Effector memory CD8-positive, alpha-beta T cell (primary cell): ENCODE measurements around the gene ZNF624.
A peak's percentile ranks its signal among the peaks of the same experiment; 100 is the strongest.

Experiments
- ATAC-seq: fragments of 150-1000 bp; cut with Tn5 transposase; replicated peaks from 2 replicates; pipeline ENCODE4 v1.10.0; 2021; ENCODE audit warnings: mild to moderate bottlenecking, moderate library complexity
- DNase-seq, 3 experiments: peaks; one replicate each; pipeline ENCODE4 v3.0.0; 2021
- H3K27ac Mint-ChIP-seq, 2 donors: one replicate each; pipeline ENCODE4 v1.8.0; 2022; ENCODE audit warnings: mild to moderate bottlenecking in 2 of 2, mixed read lengths in 2 of 2, moderate library complexity in 2 of 2
- H3K27me3 Mint-ChIP-seq, 2 donors: one replicate each; pipeline ENCODE4 v1.8.0; 2022; ENCODE audit warnings: mixed read lengths in 2 of 2
- H3K36me3 Mint-ChIP-seq: one replicate; pipeline ENCODE4 v1.8.0; 2022; ENCODE audit warnings: mild to moderate bottlenecking, moderate library complexity, mixed read lengths; ENCODE audit not compliant: insufficient read depth
- H3K4me1 Mint-ChIP-seq, 2 donors: one replicate each; pipeline ENCODE4 v1.8.0; 2022; ENCODE audit warnings: low read depth in 2 of 2, mixed read lengths in 2 of 2
- H3K4me3 Mint-ChIP-seq, 2 donors: one replicate each; pipeline ENCODE4 v1.8.0; 2022; ENCODE audit warnings: mild to moderate bottlenecking in 2 of 2, mixed read lengths in 2 of 2, moderate library complexity in 2 of 2
- H3K9me3 Mint-ChIP-seq, 2 donors: one replicate each; pipeline ENCODE4 v1.8.0; 2022; ENCODE audit warnings: mixed read lengths in 2 of 2

The ZNF624 gene

DNA sequence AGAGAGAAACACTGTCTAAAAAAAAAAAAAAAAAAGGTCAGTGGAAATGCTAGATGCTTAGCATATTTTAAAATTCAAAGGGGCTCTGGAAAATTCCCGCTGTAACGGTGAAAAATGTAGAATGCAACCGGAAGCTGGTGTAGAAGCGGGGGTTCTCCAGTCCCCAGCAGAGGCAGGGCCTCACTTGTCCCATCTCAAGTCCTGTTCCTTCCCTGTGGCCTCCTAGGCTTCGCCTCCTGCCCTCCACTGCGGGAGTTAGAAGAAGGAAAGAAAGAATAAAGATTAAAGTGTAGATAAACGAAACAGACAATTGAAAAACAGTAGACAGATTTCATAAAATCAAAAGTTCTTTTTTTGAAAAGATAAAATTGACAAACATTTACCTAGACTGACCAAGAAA, 69.9 kb downstream of the ZNF624 start:
- DNase-seq (no peak), ATAC-seq (peak; percentile 1)
- Mint-ChIP-seq H3K36me3 (no peaks in the 10 kb centered on the region), H3K4me3 (peak overlapping the region; percentile 74 to 80), H3K27ac (peak overlapping the region in 1 of 2 donors; percentile 51), H3K4me1 (peaks cover 11 to 15% of the 10 kb centered on the region in 2 donors), H3K27me3 (peaks cover 23 to 41% of the 10 kb centered on the region in 2 donors), H3K9me3 (no peaks in the 10 kb centered on the region)

DNA sequence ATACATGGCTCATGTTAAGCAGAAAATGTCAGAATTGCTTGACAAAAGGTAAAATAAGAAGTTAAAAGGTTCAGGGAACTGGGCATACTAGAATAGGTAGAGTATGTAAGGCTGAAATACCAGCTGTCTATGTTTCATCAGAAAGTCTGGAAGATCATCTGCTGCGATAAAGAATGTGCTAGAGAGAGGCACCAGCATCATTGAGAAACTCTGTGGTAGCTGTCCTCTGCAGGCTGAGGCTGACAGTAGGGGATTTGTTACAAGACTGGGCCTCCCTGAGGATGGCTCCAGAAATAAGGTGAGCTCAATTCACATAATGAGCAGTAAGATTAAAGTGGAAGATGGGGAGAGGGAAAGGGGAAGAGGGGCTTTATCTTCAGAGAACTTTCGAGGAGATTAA, 80.2 kb downstream of the ZNF624 start:
- Mint-ChIP-seq H3K4me1 (peaks cover 0 to 5% of the 10 kb centered on the region in 2 donors), H3K36me3 (peaks cover 9% of the 10 kb centered on the region), H3K9me3 (no peaks in the 10 kb centered on the region), H3K4me3 (no peak overlapping the region), H3K27ac (no peak overlapping the region), H3K27me3 (peaks cover 15 to 26% of the 10 kb centered on the region in 2 donors)
- DNase-seq (no peak), ATAC-seq (no peak)
